ENCODE measurements around the gene MPND.

Gene MPND

DNA sequence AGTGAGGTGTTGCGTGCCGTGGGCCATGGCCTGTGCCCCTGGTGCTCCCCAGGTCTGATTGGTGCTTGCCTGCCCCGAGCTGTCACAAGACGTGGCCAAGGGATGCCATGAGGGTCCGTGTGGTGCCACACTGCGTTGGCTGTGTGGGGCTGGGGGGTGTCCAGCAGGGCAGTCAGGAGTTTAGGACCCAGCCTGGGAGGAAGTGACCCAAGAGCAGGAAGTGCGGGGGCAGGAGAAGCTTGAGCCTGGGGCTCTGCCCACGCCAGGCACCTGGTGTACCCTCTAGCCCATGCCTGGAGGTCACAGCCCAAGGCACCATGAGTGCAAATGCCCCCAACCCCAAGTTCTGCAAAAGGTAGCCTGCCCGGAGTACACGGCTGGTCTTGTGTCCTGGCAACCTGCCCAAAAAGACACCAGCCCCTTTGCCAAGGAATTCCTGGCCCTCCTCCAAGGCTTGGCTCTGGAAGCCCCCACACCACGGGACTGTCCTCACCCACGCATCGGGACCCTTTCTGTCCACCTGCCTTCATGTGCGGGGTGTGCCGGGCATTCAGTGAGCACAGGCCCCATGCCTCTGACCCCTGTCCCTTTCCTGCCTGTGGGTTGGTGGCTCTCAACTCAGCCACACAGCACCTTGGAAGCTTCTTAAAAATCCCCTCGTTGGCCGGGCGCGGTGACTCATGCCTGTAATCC, 24.9 kb downstream of the MPND start:
- TF ChIP-seq, protein P1, sequence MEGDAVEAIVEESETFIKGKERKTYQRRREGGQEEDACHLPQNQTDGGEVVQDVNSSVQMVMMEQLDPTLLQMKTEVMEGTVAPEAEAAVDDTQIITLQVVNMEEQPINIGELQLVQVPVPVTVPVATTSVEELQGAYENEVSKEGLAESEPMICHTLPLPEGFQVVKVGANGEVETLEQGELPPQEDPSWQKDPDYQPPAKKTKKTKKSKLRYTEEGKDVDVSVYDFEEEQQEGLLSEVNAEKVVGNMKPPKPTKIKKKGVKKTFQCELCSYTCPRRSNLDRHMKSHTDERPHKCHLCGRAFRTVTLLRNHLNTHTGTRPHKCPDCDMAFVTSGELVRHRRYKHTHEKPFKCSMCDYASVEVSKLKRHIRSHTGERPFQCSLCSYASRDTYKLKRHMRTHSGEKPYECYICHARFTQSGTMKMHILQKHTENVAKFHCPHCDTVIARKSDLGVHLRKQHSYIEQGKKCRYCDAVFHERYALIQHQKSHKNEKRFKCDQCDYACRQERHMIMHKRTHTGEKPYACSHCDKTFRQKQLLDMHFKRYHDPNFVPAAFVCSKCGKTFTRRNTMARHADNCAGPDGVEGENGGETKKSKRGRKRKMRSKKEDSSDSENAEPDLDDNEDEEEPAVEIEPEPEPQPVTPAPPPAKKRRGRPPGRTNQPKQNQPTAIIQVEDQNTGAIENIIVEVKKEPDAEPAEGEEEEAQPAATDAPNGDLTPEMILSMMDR (IDR thresholded peaks at IDR 0.05), result no peak

DNA sequence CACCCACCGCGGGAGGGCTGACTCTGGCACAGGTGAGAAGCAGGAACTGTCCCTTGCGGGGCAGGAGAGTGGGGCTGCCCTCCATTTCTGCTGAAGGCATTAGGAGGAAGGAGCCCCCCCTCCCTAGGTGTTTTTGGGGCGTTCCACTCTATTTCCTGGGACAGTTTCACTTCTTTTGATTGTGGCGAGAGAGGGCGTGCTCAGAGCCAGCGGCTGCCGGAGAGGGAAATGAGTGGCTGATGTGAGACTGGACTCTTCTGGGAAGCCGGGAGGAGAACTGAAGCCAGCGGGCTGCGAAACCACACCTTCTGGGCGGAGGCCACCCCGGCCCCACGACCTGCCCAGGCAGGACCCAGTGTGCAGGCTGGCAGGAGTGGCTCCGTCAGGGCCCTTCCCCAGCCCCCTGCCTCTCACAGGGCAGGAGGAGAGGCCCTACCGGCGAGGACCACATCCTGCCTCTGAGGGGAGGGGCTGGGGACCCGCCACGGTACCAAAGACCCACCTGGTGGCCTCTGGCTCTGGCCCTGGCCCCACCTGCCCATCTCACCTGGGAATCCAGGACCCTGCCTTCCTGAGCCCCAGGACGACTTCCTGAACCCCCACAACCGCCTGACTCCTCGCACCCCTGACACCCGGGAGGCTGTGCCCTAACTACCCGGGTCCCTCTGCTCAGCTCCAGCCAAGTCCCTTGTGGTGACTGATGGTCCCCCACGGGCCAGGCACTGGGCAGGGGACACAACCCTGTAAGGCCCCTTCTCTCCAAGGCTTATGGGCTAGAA, 25.9 kb downstream of the MPND start:
- TF ChIP-seq, protein P1 (IDR thresholded peaks at IDR 0.05), result no peak

DNA sequence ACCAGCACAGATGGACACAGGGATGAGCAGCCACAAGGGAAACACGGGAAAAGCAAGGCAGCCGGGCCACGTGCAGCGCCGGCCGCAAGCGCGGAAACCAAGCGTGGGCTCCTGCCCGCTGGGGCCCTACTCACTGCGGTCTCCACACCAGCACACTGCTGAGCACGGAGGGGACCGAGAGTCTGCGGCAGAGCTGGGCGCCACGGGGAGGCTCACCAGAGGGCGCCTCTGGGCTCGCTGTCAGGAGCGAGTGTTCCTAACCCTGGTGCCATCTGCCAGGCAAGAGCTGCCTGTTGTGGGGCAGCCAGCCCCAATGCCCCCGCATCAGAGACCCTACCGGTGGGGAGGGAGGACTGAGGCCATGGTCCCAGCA, 26.5 kb downstream of the MPND start:
- TF ChIP-seq, protein P1 (IDR thresholded peaks at IDR 0.05), result peak; percentile 43; the same call in 1 of the 2 replicates

DNA sequence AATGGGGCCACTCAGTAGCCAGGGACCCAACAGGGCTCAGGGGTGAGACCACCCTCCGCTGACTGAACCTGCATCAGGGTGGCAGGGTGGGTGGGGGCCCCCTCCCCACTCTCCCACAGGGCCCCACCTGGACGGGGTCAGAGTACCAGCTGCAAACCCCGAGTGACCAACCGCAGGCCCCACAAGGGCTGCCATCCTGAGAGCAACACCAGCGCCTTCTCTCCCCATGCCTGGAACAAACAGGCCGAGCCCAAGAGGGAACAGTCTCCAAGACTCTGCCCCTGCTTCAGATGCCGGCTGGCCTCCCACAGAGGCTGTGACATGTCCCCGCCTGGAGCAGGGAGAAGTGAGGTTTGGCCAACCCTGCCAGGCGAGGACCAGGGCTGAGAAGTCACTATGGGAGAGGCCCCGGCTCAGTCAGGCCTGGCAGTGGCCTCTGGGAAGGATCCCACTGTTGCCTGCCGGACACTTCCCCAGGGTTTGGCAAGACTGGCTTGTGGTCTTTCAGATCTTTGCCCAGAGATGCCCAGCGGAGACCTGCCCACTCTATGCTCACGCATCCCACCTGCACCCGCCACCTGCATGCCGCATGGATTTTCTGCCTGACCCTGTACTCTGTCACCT, 27.2 kb downstream of the MPND start:
- TF ChIP-seq, protein P1 (IDR thresholded peaks at IDR 0.05), result no peak

DNA sequence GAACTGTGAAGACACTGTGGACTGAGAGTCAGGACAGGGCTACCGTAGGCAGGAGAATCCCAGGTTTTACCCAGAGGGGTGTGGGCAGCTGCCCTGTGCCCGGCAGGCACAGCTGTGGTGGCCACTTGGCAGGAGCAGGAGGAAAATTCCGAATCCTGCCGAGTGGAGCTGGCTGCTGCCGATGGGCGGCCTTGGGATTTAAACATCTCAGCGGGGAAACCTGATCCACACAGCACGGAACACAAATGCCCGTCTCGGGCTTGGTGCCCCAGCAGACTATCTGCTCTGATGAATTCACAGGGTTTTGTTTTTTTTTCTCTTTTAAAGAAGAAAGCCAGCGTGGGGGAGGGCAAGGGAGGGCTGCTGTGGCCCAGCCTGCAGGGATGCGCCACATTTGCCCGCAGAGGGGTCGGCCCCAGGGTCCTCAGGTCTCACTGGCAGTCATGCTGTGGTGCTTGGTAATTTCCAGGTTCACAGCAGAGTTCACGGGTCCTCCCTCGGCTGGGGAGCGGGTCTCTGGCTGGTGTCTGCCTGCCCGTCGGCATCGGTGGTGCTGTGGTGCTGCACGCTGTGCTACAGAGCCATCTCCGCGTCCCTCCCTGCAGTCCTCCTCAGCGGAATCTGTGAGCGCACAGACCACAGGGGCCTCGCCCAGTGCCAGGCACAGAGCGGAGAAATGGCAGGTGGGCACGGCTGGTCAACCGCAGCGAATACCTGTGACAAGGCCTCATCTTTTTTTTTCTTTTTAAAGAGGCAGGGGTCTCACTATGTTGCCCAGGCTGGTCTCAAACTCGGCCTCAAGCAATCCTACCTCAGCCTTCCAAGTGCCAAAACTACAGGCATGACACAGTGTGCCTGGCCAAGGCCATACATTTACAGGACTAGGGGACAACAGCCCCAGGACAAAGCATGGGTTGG, 28.1 kb downstream of the MPND start:
- TF ChIP-seq, protein P1 (IDR thresholded peaks at IDR 0.05), result no peak

DNA sequence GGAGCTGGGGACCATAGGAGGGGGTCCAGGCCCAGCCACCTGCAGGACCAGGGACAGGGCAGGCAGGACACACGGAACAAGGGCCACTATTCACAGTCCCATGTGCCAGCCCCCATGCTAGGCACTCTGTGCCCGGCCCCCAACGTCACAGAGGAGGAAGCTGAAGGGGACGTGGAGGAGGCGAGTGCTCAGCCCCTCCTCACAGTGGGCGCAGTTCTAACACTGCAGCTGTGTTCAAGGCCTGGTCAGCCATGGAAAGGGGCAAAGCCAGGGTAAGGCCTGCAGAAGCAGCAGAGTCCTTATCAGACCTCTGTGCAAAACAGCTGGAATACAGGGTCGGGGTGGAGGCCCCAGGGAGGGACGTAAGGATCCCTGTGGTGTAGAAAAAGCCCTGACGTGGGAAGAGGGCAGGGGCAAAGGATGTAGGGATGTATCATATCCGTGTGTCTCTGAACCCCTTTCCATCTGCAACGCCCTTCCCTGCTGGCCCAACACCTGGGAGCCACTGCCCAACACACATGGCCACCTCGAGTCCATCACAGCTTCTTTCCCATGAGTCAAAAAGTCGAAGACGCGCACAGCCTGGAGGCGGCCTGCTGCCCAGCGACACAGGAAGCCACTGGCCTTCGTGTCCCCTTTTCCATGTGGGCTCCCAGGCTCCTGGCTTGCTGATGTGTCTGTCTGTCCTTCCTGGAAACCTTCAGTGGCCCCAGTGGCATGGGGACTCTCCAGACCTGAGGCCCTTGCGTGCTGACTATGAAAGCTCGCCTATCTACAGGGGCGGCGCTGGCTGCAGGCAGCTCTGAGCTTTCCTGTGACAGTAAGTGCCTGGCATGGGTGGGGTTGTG, 29.0 kb downstream of the MPND start:
- TF ChIP-seq, protein P1 (IDR thresholded peaks at IDR 0.05), result no peak
